HEK293 (cell line): ENCODE results near the gene GPRC5D.

Experiments used
- CTCF ChIP-seq: fragments of 450-650 bp; formaldehyde crosslinking; IDR thresholded peaks from 2 replicates; pipeline ENCODE4 v1.5.1; 2016; ENCODE audit warnings: missing biosample characterization, missing genetic modification characterization
- ELK4 ChIP-seq: IDR thresholded peaks from 2 replicates; pipeline ENCODE4 v1.6.1; 2011; ENCODE audit warnings: mild to moderate bottlenecking, low read depth, low read length, borderline replicate concordance
- SCRT1 ChIP-seq: fragments of 450-650 bp; formaldehyde crosslinking; IDR thresholded peaks from 2 replicates; pipeline ENCODE4 v1.5.1; 2016; ENCODE audit warnings: missing biosample characterization, missing genetic modification characterization, borderline replicate concordance
- YY1 ChIP-seq: fragments of 450-650 bp; formaldehyde crosslinking; IDR thresholded peaks from 2 replicates; pipeline ENCODE4 v1.5.1; 2018; ENCODE audit warnings: missing biosample characterization, missing genetic modification characterization
- ZBTB26 ChIP-seq: fragments of 450-650 bp; formaldehyde crosslinking; optimal IDR thresholded peaks from 2 replicates; pipeline ENCODE3; 2016; ENCODE audit warnings: missing biosample characterization, mild to moderate bottlenecking, missing genetic modification characterization
- ZNF221 ChIP-seq: fragments of 450-650 bp; formaldehyde crosslinking; IDR thresholded peaks from 2 replicates; pipeline ENCODE4 v1.5.1; 2017; ENCODE audit warnings: missing biosample characterization, missing genetic modification characterization, borderline replicate concordance
- ZNF274 ChIP-seq, 2 experiments: fragments of 200-500 bp in 1 of 2; fragments of 450-650 bp in 1 of 2; sonication (Bioruptor generic) in 1 of 2; formaldehyde crosslinking in 1 of 2; IDR thresholded peaks; 2 replicates each; pipeline versions ENCODE4 v1.5.1 to v1.6.1; 2014 to 2016; ENCODE audit warnings: borderline replicate concordance in 1 of 2, inconsistent platforms in 1 of 2, low read length in 1 of 2, missing biosample characterization in 1 of 2, missing genetic modification characterization in 1 of 2
- ZNF292 ChIP-seq: fragments of 450-650 bp; formaldehyde crosslinking; IDR thresholded peaks from 2 replicates; pipeline ENCODE4 v1.5.1; 2016; ENCODE audit warnings: low read depth, missing biosample characterization, missing genetic modification characterization, borderline replicate concordance
- ZNF830 ChIP-seq: fragments of 450-650 bp; IDR thresholded peaks from 2 replicates; pipeline ENCODE4 v1.5.0; 2018; ENCODE audit warnings: missing biosample characterization, missing genetic modification characterization, low read depth, mild to moderate bottlenecking, moderate library complexity
- ZNF837 ChIP-seq: fragments of 450-650 bp; formaldehyde crosslinking; IDR thresholded peaks from 2 replicates; pipeline ENCODE4 v1.5.1; 2016; ENCODE audit warnings: missing biosample characterization, missing genetic modification characterization

GRCh38 chr12:12929696-12930095 is 22.3 kb downstream of the GPRC5D start:
- TF ChIP-seq CTCF (no peak), ZNF221 (tag by site-specific recombination) (no peak), ELK4 (no peak), ZNF274 (IDR thresholded peaks at IDR 0.05; ENCODE audit: low read length) (no peak), ZNF274 (tag by site-specific recombination; IDR thresholded peaks at IDR 0.05; ENCODE audit: borderline replicate concordance) (no peak), YY1 (tag by site-specific recombination) (no peak), ZNF292 (no peak), SCRT1 (no peak), ZNF830 (tag by site-specific recombination) (no peak), ZBTB26 (tag by site-specific recombination) (no peak), ZNF837 (no peak)
